ENCODE measurements around the gene DNAH10.

- TF ChIP-seq SUZ12 (IDR thresholded peaks at IDR 0.05; ENCODE audit: extremely low read depth, insufficient read depth, insufficient read length) (no peak), YY1 (IDR thresholded peaks at IDR 0.05; ENCODE audit: insufficient read depth, insufficient read length) (no peak), ZNF274 (IDR thresholded peaks at IDR 0.05; ENCODE audit: low read depth, low read length) (no peak)
Measured at GRCh38 chr12:123754041-123754772, 7.9 kb upstream of the DNAH10 start.
